Neural cell (in vitro differentiated cells): Measurements from ENCODE around the gene FAM163B. TPM values are rescaled to one million over a fixed set of nuclear protein-coding genes. Genes with fewer than 3 reads are reported as not detected.

Experiments used
- H2AFZ ChIP-seq: fragments of 200-600, 300-800 bp; sonication (generic), shearing (Covaris generic); 2 replicates; pipeline ENCODE4 v1.6.0; 2014; ENCODE audit warnings: low read depth, mild to moderate bottlenecking, antibody characterized with exemption, low read length, moderate library complexity
- H3F3A ChIP-seq: fragments of 200-600 bp; shearing (Covaris generic); 2 replicates; pipeline ENCODE4 v1.6.1; 2016; ENCODE audit warnings: mild to moderate bottlenecking, moderate library complexity, mixed read lengths, antibody characterized with exemption, low read length; ENCODE audit not compliant: insufficient read depth, poor library complexity, severe bottlenecking
- H3K27ac ChIP-seq: fragments of 200-600, 300-800 bp; sonication (generic), shearing (Covaris generic); 2 replicates; pipeline ENCODE4 v1.5.1; 2014; ENCODE audit warnings: mild to moderate bottlenecking, low read length, moderate library complexity
- H3K27me3 ChIP-seq: fragments of 300-800, 200-600 bp; sonication (generic), shearing (Covaris generic); 2 replicates; pipeline ENCODE4 v1.6.0; 2014; ENCODE audit warnings: mild to moderate bottlenecking, low read depth, low read length, moderate library complexity; ENCODE audit not compliant: insufficient read depth
- H3K36me3 ChIP-seq: fragments of 300-800, 200-600 bp; sonication (generic), shearing (Covaris generic); 2 replicates; pipeline ENCODE4 v1.5.1; 2014; ENCODE audit warnings: mild to moderate bottlenecking, antibody characterized with exemption, low read length, moderate library complexity; ENCODE audit not compliant: insufficient read depth
- H3K4me2 ChIP-seq: fragments of 300-800, 200-600 bp; sonication (generic), shearing (Covaris generic); 2 replicates; pipeline ENCODE4 v1.6.0; 2014; ENCODE audit warnings: mild to moderate bottlenecking, low read length
- H3K4me3 ChIP-seq: fragments of 300-800, 200-600 bp; sonication (generic), shearing (Covaris generic); 2 replicates; pipeline ENCODE4 v1.5.1; 2014; ENCODE audit warnings: mild to moderate bottlenecking, low read length, moderate library complexity
- H3K79me2 ChIP-seq: fragments of 200-600 bp; shearing (Covaris generic); replicated peaks from 2 replicates; pipeline ENCODE4 v1.6.0; 2014; ENCODE audit warnings: mild to moderate bottlenecking, low read length, moderate library complexity; ENCODE audit not compliant: insufficient read depth
- H3K9ac ChIP-seq: fragments of 300-800, 200-600 bp; sonication (generic), shearing (Covaris generic); 2 replicates; pipeline ENCODE4 v1.6.1; 2016; ENCODE audit warnings: mild to moderate bottlenecking, low read length, mixed read lengths
- H3K9me2 ChIP-seq: fragments of 200-600 bp; shearing (Covaris generic); 2 replicates; pipeline ENCODE4 v1.6.1; 2016; ENCODE audit warnings: mild to moderate bottlenecking, low read length, mixed read lengths; ENCODE audit not compliant: insufficient read depth
- H3K9me3 ChIP-seq: fragments of 200-600, 300-800 bp; sonication (generic), shearing (Covaris generic); 2 replicates; pipeline ENCODE4 v1.6.1; 2016; ENCODE audit warnings: mild to moderate bottlenecking, mixed run types, low read length, moderate library complexity, mixed read lengths
- H4K20me1 ChIP-seq: fragments of 200-600 bp; shearing (Covaris generic); 2 replicates; pipeline ENCODE4 v1.6.1; 2016; ENCODE audit warnings: mild to moderate bottlenecking, mixed run types; ENCODE audit not compliant: insufficient read depth
- EP300 ChIP-seq: fragments of 450-650 bp; conservative IDR thresholded peaks from 2 replicates; pipeline ENCODE4 v1.6.1; 2014; ENCODE audit warnings: antibody characterized with exemption, mild to moderate bottlenecking, moderate library complexity; ENCODE audit not compliant: poor library complexity, severe bottlenecking
- EZH2 ChIP-seq: fragments of 200-600, 300-800 bp; shearing (Covaris generic), sonication (generic); IDR thresholded peaks from 2 replicates; pipeline ENCODE4 v1.6.1; 2014; ENCODE audit warnings: antibody characterized with exemption, low read length, borderline replicate concordance, mild to moderate bottlenecking; ENCODE audit not compliant: insufficient read depth, poor library complexity, severe bottlenecking
- MXI1 ChIP-seq: fragments of 450-650 bp; conservative IDR thresholded peaks from 2 replicates; pipeline ENCODE4 v1.6.1; 2014; ENCODE audit warnings: antibody characterized with exemption, mild to moderate bottlenecking; ENCODE audit not compliant: poor library complexity, severe bottlenecking
- POLR2AphosphoS5 ChIP-seq: IDR thresholded peaks from 2 replicates; pipeline ENCODE4 v1.6.1; 2012
- RAD21 ChIP-seq: fragments of 450-650 bp; conservative IDR thresholded peaks from 2 replicates; pipeline ENCODE4 v1.6.1; 2014; ENCODE audit warnings: antibody characterized with exemption, mild to moderate bottlenecking, moderate library complexity
- REST ChIP-seq: IDR thresholded peaks from 2 replicates; pipeline ENCODE4 v1.6.1; 2012; ENCODE audit warnings: borderline replicate concordance
- SMC3 ChIP-seq: fragments of 450-650 bp; conservative IDR thresholded peaks from 2 replicates; pipeline ENCODE4 v1.6.1; 2014; ENCODE audit warnings: antibody characterized with exemption, mild to moderate bottlenecking, moderate library complexity; ENCODE audit not compliant: poor library complexity
- TAF1 ChIP-seq: IDR thresholded peaks from 2 replicates; pipeline ENCODE4 v1.6.1; 2012; ENCODE audit warnings: low read depth
- polyA plus RNA-seq: library from polyadenylated mRNA; depleted of rRNA; stranded (reverse); fragments of >200 nt; gene quantifications from 2 replicates; pipeline ENCODE4 v1.2.3, GENCODE V29; 2014
- TF ChIP-seq, protein P1 (sequence below): fragments of 450-650 bp; IDR thresholded peaks from 2 replicates; pipeline ENCODE4 v1.5.1; 2014; ENCODE audit warnings: antibody characterized with exemption, mild to moderate bottlenecking, moderate library complexity; ENCODE audit not compliant: poor library complexity, severe bottlenecking

Gene FAM163B
- polyA plus RNA-seq, 1 donor from 2014 or later: 1.5 TPM

GRCh38 chr9:133563291-133563796 lies 45.8 kb downstream of the FAM163B start:
- H3K36me3 ChIP-seq: no peaks in the 10 kb centered on the region
- H3K27ac ChIP-seq: no peak overlapping the region
- no peaks in the 10 kb centered on the region for H3K9me3 ChIP-seq
- no peak overlapping the region for H3K9ac ChIP-seq
- no peak overlapping the region for H3K4me3 ChIP-seq
- H3K9me2 ChIP-seq: no peaks in the 10 kb centered on the region
- no peak overlapping the region for H3K4me2 ChIP-seq
- no peaks in the 10 kb centered on the region for H3K27me3 ChIP-seq
- TF ChIP-seq MXI1 (no peak), POLR2AphosphoS5 (peak; percentile 23)
- no peak overlapping the region for H2AFZ ChIP-seq
- no peaks in the 10 kb centered on the region for H4K20me1 ChIP-seq
- no peaks in the 10 kb centered on the region for H3F3A ChIP-seq
- H3K79me2 ChIP-seq: no peaks in the 10 kb centered on the region

GRCh38 chr9:133562611-133563290 lies 46.4 kb downstream of the FAM163B start:
- H3K79me2 ChIP-seq: no peaks in the 10 kb centered on the region
- H3K36me3 ChIP-seq: no peaks in the 10 kb centered on the region
- TF ChIP-seq EP300: no peak
- no peak for TF ChIP-seq REST
- no peak for TF ChIP-seq RAD21
- no peak for TF ChIP-seq SMC3
- no peak for TF ChIP-seq EZH2
- TF ChIP-seq, protein P1, sequence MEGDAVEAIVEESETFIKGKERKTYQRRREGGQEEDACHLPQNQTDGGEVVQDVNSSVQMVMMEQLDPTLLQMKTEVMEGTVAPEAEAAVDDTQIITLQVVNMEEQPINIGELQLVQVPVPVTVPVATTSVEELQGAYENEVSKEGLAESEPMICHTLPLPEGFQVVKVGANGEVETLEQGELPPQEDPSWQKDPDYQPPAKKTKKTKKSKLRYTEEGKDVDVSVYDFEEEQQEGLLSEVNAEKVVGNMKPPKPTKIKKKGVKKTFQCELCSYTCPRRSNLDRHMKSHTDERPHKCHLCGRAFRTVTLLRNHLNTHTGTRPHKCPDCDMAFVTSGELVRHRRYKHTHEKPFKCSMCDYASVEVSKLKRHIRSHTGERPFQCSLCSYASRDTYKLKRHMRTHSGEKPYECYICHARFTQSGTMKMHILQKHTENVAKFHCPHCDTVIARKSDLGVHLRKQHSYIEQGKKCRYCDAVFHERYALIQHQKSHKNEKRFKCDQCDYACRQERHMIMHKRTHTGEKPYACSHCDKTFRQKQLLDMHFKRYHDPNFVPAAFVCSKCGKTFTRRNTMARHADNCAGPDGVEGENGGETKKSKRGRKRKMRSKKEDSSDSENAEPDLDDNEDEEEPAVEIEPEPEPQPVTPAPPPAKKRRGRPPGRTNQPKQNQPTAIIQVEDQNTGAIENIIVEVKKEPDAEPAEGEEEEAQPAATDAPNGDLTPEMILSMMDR: no peak
- no peak for TF ChIP-seq TAF1
- no peak for TF ChIP-seq MXI1
- no peak for TF ChIP-seq POLR2AphosphoS5
- no peak overlapping the region for H3K27ac ChIP-seq
- no peaks in the 10 kb centered on the region for H4K20me1 ChIP-seq
- H3K9ac ChIP-seq: no peak overlapping the region
- no peak overlapping the region for H3K4me3 ChIP-seq
- no peak overlapping the region for H2AFZ ChIP-seq
- H3K4me2 ChIP-seq: no peak overlapping the region
- no peaks in the 10 kb centered on the region for H3K9me3 ChIP-seq
- no peaks in the 10 kb centered on the region for H3K27me3 ChIP-seq
- H3K9me2 ChIP-seq: no peaks in the 10 kb centered on the region
- H3F3A ChIP-seq: no peaks in the 10 kb centered on the region
